Limb (tissue), 2 donors: ENCODE data around the gene PAPOLG.

Experiments used
- DNase-seq, 2 donors: peaks; one replicate each; pipeline ENCODE4 v3.0.0-alpha.2; 2016; ENCODE audit errors: extremely low spot score in 2 of 2

Gene PAPOLG

DNA sequence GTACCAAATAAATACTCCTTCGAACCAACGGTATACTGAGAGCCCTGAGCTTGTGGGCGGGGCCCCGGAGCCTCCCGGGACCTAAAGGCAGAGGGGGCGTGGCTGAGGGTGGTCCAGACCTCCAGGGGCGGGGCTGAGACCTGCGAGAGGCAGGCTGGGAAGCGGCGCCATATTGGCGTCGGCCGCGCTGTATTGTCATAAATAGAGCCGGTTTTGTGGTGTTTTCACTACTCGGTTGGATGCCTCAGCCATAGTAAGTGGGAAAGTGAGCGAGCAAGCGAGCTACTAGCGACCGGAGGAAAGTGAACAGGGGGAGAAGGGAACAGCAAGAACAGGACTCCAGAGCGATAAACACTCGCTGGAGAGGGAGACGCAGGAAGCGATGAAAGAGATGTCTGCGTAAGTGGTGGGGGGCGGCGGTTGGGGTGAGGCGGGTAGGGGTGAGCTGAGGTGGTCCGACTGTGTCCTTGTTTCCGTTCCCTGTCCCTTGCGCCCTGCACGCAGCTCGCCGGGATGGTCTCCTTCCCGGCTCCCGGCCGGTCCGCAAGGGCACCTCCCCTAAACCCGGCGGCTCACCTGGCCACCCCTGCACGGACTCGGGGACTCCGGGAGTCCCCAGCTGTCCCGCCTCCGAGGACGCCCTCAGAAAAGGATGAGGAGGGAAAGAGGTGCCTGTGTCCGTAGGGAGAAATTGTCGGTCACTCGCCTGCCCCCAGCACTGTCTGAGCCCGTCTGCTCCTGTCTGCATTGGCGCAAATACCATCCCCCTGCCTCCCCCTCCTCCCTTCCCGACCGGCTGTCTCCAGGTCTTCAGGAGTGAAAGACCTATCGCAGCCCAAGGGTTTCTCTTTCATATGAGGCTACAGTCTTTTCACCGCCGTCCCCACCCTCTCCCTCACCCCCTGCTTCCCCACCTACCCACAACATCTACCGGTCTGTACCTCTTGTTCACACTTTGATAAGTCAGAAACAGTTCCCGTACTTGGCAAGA, at the start of gene PAPOLG:
Gene PAPOLG, plus strand, starts transcription at position 172 of the 991 bp plus-strand sequence. Its CDS starts 211 bp downstream, at position 383.
- DNase-seq = peak; percentile 92 to 95

DNA sequence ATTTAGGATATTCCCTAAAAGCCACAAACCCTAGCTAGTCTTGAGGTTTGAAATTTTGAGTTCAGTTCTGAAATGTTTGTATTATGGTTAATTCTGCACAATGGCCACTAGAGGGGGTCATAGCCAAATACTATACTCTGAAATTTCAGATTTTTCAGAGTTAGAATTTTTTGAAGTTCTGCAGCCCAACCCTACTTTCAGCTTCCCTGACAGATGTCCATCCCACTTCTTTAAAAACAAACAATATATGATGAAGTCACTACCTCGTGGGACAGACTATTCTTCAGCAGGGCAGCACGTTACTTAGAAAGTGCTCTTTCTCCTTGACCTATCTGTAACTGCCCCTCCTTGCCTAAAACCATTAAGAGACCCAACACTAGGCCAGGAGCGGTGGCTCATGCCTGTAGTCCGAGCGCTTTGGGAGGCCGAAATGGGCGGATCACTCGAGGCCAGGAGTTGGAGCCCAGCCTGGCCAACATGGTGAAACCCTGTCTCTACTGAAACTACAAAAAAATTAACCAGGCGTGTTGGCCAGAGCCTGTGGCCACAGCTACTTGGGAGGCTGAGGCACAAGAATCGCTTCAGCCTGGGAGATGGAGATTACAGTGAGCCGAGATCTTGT, 48.2 kb upstream of the PAPOLG start:
- peak in 1 of 2 donors; percentile 60 for DNase-seq

DNA sequence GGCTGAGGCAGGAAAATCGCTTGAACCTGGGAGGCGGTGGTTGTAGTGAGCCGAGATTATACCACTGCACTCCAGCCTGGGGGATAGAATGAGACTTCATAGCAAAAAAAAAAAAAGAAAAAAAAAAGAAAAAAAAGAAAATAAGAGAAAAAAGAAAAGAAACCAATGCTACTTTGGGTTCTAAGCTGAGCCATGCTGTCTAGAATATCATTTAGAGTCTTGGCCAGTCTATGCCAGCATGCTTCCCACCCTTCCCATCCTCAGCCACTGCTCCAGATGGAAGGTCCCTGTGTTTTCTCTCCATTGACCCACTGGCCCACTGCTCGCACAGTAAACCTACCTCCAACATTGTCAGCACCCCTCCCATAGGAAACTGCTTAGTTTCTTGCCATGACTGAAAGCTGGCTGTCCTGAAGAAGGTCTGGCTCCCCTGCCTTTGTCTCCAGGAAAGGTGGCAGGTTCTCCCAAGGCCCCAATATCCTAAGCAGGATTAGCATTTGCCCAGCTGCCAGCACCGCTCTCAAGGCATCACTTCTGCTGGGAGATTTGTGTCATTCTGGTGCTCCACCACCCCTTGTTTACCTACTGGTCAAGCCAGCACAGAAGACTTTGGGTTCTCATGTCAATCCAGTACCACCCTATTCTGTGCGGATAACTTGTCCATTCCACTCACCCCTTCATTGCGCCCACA, 47.3 kb upstream of the PAPOLG start:
- no peak for DNase-seq

DNA sequence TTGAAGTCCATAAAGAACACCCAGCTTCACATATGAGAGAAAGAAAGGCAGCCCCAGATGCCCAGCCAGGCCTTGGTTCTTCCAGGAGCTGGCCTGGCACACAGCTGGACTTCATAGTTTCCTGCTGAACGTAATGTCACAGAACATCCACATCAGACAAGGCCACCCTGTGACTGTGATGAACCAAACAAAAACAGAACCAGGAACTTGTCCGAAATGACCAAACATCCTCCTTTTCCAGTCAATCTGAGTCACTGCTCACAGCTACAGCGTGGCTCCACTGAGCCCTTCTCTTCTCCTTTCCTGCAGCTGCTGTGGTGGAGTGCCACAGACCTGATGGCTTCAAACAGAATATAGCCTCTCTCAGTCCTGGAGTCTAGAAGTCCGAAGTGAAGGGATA, 45.4 kb upstream of the PAPOLG start:
- no peak for DNase-seq

DNA sequence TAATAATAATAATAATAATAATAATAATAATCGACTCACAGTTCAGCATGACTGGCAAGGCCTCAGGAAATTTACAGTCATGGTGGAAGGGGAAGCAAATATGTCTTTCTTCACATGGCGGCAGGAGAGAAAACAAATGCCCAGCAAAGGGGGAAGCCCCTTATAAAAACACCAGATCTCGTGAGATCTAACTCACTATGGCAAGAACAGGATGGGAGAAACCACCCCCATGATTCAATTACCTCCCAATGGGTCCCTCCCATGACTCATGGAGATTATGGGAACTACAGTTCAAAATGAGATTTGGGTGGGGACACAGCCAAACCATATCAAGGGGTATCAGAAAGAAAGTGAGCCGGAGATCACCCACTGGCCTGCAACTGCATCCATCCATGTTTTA, 40.5 kb upstream of the PAPOLG start:
- DNase-seq = no peak

DNA sequence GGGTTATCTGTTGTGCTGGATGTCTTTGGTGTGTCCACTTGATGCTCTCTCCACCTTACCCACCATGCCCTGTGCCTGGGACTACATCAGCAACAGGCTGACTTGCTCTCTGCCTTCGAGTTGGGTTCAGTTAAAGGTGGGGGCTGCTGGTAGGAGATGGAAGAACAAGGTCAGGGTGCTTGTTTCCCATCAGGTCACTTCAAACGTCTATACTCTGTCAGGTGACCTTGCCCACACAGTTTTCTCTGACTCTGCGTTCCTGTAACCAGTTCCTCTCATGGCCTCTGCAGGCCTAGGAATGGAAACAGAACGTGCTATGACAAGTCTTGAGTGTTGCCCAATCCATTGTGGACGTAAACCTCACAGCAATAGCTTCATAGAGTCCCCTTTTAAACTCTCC, 38.4 kb upstream of the PAPOLG start:
- DNase-seq = no peak

DNA sequence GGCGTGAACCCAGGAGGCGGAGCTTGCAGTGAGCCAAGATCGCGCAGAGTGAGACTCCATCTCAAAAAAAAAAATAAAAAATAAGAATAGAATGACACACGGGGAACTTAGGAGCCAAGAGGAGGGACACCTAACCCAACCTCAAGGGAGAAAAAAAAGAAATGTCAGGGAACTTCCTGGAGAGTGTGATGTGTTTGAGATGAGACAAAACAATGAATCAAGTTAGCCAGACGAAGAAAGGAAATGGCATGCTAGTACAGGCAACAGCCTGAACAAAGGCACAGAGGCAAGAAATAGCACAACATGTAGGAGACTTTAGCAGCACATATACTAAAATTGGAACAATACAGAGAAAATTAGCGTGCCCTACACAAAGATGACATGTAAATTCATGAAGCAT, 36.7 kb upstream of the PAPOLG start:
- no peak for DNase-seq

DNA sequence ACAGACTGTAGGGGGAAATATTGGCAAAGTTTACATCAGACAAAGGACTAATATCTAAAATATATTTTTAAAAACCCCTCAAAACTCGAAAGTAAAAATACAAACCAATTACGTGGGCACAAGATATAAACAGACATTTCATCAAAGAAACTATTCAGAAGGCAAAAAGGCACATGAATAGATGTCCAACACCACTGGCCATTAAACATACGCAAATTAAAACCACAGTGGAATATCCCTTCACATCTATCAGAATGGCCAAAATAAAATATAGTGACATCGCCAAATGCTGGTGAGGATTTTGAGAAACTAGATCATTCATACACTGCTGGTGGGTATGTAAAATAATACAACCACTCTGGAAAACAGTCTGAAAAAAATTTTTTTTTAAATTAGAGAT, 30.6 kb upstream of the PAPOLG start:
- no peak for DNase-seq

DNA sequence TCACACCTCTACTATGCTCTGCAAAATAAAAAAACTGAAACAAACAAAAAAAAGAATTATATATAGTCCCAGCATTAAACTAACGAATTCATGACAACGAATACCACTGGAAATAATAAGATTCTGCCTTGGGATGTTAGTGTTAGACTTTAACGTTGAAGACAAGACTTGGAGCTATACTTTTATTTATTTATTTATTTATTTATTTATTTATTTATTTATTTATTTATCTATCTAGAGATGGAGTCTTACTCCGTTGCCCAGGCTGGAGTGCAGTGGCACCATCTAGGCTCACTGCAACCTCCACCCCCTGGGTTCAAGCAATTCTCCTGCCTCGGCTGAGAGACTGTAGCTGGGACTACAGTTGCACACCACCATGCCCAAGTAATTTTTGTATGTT, 27.2 kb upstream of the PAPOLG start:
- no peak for DNase-seq

DNA sequence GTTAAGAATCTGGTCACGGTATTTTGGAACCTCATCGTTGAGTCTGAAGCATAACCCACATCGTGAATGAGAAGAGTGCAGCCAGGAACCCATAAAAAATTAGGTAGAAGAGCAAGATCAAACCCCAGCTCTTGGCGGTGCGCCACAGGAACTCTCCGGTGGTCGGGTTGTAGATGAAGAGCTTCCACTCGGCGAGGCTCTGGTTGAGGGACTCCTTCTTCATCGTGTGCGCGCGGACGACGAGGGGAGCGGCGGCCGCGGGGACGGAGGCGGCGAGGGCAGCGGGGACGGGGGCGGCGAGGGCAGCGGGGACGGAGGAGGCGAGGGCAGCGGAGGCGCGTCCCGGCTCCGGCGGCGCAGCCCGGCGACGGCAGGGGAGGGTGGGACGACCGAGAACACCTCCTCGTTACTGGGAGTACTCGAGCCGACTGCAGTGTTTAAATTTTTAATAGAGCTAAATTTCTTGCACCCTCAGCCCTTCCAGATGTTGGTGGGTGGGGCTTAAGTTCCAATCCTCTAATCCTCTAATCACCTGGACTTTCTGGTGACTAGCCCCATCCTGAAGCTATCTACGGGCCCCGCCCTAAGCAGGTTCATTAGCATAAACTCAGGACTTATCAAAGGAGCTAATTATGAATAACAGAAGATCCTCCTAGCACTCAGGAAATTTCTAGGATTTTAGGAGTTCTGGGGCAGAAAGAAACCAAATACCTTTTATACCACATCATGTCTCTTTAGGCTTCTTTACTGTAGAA, 20.4 kb upstream of the PAPOLG start:
- DNase-seq = peak in 1 of 2 donors; percentile 52

DNA sequence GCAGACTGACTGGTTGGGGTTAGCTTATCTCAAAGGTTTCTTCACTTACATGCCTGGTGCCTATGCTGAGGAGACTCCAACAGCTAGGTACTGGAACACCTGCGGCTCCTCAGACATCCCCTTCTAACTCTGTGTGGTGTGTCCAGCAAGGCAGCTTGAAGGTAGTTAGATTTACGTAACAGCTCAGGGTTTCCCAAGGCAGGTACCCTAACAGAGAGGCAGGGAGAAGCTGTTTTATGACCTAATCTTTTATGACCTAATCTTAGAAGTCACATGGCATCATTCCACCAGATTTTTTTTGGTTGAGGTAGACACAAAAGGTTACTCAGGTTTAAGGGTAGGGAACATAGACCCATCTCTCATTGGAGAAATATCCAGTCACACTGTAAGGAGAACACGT, 17.4 kb upstream of the PAPOLG start:
- DNase-seq = no peak

DNA sequence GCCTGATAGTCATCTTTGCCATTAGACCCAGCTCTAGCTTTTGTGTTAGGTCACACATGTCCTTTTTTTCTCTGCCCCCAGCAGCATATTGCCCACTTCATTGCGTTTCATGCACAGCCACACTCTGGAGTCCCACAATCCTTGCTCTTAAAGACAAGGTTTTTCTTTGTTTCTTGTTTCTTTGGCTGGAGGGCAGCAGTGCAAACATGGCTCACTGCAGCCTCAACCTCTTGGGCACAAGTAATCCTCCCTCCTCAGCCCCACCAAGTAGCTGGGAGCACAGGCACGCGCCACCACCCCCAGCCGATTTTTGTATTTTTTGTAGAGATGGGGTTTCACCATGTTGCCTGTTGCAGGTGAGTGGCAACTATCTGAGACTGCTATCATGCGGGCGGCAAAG, 16.9 kb upstream of the PAPOLG start:
- no peak for DNase-seq

DNA sequence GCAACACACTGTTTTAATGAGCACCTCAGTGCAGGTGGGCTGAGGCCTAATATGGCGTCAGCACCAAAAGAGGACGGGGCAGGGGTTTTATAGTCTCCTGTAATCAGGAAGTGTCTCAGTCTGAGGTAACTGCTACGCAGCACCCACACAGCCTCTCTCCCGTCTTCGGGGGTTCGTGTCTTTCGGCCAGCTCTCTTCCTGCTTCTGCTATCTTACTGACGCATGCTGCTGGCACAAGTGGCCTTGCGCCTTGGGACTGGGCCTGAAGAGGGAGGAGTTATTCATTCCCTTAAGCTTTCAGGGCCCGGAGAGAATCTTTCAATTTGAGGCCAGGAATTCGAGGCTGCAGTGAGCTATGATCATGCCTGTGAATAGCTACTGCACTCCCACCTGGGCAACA, 14.5 kb upstream of the PAPOLG start:
- DNase-seq = no peak

DNA sequence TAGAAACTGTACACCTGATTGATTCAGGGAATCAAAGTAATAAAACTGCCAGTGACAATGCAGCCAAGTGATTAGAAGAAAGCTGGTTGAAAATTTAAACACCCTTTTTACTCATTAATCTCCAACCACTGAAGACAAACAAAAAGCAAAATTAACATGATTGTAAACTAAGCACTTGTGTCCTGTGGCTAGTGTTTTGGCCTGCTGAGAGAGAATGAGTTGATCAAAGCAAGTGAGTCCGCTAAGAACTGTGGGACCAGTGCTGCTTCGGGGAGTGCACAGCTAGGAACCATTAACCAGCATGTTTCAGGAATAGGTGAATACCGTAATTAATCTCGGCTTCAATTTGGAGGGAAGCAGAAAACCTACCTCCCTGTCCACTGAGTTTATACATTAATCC, 13.6 kb upstream of the PAPOLG start:
- DNase-seq = no peak

DNA sequence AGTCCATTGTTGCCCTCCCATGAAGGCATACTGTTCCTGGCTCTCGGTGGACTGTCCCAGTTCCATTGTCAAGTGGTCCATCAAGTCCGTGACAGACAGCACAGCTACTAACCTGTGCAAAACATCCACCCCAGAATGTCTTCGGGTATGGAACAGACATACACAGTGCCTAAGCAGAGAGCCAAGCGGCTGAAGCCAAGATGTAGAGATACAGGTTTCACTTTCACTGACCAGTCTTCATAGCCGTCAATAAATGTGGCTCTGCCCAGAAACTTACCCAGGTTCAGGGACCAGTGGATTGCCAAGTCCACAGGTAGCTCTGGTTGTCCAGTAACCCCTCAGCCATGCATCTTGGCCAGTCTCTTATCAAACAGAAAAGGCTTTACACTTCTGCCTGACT, 10.7 kb upstream of the PAPOLG start:
- no peak for DNase-seq

DNA sequence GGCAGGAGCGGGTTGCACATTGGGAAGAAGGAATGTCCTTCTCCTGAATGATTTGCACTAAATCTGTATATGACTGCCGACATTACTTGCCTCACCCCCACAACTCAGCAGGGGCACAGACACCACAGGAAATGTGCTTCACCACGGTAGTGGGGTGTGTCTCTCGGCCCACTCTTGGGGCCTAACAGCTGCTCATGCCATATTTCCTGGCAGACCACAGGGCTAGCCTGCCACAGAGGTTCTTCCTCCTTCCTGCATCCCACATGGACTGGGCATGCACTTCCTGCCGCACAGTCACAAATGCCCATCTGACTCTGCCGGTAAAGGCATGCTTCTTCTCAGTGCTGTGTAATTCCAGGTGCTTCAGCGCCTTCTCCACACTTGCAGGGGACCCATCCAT, 10.3 kb upstream of the PAPOLG start:
- DNase-seq = no peak

DNA sequence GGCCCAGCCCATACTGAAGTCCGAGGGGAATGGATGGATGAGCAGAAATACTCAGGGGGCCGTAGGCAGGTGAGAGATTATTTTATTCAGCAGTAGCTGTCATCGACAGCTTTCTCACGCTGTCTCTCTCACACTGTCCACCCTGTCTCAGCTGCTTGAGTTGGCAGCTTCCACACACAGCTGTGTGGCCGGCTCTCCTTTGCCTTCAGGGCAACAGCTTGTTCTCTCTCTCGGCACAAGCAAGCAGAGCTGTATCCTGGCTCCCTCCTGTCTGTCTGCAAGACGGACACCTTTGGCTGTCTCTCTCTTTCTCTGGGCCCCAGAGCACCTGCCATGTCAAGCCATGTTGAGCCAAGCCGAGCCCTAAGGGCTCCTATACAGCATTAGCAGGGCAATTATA, 9.8 kb upstream of the PAPOLG start:
- peak; percentile 38 to 42 for DNase-seq

DNA sequence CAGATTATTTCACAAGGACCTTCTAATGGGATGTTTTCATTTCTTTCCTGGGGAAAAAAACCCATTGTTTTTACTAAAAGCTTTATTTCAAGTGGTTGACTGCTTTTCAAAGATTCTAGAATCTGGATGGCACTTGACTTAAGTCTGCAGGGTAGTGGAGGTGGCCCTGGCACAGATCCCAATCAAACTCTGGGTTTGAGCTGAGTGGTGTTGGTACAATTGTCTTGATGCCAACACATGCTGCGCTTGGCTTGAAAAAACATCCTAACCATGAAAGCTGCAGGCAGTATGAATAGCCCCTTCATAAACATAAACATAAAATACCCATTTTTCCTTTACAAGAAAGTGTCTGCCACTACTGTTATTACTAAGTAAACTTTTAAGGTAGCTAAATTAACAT, 3.6 kb downstream of the PAPOLG start:
- no peak for DNase-seq

DNA sequence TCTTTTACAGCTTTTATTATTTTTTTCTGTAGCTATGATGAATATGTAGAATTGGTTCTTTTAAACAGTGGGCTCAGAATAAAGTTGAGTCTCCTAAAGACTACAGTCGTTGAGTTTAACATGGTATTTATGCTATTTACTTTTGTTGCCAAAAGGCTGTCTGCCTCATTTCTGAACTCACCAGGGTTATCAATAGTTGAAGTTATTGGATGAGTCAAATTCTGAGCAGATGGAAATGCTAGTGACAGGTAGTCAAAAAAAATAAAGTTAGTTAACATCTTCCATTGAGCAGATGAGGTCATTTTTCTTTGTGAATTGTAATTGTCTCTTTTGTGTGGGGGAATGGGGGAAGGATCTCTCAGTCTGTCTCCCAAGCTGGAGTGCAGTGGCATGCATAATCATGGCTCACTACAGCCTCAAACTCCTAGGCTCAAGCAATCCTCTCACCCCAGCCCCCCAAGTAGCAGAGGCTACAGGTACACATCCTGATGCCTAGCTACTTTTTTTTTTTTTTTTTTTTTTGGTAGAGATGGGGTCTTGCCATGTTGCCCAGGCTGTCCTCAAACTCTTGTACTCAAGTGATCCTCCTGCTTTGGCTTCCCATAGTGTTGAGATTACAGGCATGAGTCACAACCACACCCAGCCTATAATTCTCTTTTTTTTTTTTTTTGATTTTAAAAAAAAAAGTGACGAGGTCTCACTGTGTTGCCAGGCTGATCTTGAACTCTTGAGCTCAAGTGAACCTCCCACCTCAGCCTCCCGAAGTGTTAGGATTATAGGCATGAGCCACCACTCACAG, 8.9 kb downstream of the PAPOLG start:
- no peak for DNase-seq

DNA sequence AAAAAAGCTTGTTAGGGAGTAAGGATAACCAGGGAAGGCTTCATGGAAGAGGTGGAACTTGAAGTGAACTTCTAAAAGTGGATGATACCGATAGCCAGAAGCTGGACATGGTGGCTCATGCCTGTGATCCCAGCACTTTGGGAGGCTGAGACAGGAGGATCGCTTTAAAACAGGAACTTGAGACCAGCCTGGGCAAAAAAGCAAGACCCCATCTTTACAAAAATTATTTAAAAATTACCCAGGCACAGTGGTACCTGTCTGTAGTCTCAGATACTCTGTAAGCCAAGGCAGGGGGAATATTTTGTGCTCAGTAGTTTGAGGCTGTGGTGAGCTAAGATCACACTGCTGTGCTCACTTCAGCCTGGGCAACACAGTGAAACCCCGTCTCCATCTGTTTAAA, 10.2 kb downstream of the PAPOLG start:
- DNase-seq = no peak

DNA sequence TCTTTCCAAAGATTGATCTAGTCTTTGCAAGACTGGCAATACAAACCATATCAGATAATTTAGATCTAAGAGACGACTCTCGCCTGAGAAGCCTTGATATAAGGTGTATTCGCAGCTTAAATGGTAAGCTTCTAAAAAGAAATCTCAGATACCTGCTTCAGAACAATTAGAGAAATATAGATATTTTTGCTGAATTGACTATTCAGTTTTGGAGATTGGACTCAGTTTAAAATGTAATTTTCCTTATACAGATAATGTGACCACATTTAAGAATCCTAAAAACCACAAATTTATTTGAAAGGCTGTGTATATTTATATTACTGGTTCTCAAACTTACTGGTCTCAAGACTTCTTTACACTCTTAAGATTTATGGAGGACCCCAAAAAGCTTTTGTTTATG, 15.4 kb downstream of the PAPOLG start:
- DNase-seq = no peak
